ENCODE measurements around the gene BPIFB1. TPM values are rescaled to one million over a fixed set of nuclear protein-coding genes. Genes with fewer than 3 reads are reported as not detected.

The BPIFB1 gene
- total RNA-seq, 1 donor from 2014 or later = not detected

DNA sequence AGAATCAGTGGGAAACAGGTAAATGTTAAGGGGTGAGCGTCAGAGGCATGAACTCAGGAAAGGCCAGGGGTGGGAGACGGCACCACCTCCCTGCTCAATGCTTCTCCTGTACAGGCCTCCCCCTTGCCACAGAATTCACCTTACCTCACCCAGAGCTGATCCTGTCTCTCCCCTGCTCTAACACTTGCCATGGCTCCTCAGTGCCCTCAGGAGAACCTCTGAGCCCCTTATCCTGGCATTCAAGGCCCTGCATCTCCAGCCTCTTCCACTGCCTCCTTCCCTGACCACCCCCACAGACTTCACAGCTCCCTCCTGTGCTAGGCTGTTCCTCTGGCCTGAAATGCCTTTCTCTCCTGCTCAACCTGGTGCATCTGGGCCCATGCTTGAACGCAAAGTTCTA is 33.9 kb downstream of the BPIFB1 start:
- TF ChIP-seq, protein P1, sequence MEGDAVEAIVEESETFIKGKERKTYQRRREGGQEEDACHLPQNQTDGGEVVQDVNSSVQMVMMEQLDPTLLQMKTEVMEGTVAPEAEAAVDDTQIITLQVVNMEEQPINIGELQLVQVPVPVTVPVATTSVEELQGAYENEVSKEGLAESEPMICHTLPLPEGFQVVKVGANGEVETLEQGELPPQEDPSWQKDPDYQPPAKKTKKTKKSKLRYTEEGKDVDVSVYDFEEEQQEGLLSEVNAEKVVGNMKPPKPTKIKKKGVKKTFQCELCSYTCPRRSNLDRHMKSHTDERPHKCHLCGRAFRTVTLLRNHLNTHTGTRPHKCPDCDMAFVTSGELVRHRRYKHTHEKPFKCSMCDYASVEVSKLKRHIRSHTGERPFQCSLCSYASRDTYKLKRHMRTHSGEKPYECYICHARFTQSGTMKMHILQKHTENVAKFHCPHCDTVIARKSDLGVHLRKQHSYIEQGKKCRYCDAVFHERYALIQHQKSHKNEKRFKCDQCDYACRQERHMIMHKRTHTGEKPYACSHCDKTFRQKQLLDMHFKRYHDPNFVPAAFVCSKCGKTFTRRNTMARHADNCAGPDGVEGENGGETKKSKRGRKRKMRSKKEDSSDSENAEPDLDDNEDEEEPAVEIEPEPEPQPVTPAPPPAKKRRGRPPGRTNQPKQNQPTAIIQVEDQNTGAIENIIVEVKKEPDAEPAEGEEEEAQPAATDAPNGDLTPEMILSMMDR (IDR thresholded peaks at IDR 0.05; ENCODE audit: partially characterized antibody, unreplicated experiment) = no peak
- H3K4me3 Mint-ChIP-seq (ENCODE audit: unreplicated experiment) = no peak overlapping the region
- no peak for DNase-seq
- peaks cover 4% of the 10 kb centered on the region for H3K9me3 Mint-ChIP-seq (ENCODE audit: unreplicated experiment)
- peak overlapping the region; percentile 73 for H3K27ac Mint-ChIP-seq (ENCODE audit: unreplicated experiment)
- H3K4me1 Mint-ChIP-seq (ENCODE audit: low read depth, unreplicated experiment) = peaks cover 4% of the 10 kb centered on the region
- H3K27me3 Mint-ChIP-seq (ENCODE audit: unreplicated experiment) = peaks cover 2% of the 10 kb centered on the region
- H3K36me3 Mint-ChIP-seq (ENCODE audit: unreplicated experiment) = no peaks in the 10 kb centered on the region

DNA sequence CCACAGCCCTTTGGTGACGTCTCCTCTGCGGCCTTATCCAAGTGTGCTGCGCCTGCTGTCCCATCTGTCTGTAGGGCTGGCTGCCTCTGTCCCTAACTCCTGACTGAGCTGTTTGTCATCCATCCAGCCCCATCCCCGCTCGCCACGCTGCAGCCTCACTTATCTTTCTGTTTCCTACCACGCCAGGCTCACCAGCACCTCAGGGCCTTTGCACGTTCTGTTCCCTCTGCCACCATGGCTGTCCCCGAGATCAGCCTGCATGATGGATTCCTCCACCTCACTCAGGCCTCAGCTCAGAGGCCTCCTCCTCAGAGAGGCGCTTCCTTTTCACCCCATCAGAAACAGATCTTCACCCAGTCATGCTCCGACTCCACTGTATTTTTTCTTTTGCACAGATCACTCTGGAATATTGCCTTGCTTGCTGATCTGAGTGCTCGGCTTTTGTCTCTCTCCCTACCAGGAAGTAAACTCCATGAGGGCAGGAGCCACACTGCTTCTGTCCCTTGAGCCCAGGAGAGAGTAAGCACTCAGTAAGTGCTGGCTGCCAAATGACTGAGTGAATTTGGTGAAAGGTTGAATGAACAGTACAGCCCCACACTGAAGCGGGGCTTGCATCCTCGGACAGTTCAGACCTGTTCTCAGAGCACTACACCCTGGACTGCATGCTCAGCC is 34.5 kb downstream of the BPIFB1 start:
- TF ChIP-seq, protein P1 (IDR thresholded peaks at IDR 0.05; ENCODE audit: partially characterized antibody, unreplicated experiment) = no peak
- Mint-ChIP-seq H3K4me1 (ENCODE audit: low read depth, unreplicated experiment) (peaks cover 3% of the 10 kb centered on the region), H3K36me3 (ENCODE audit: unreplicated experiment) (no peaks in the 10 kb centered on the region), H3K4me3 (ENCODE audit: unreplicated experiment) (no peak overlapping the region), H3K9me3 (ENCODE audit: unreplicated experiment) (peaks cover 4% of the 10 kb centered on the region), H3K27me3 (ENCODE audit: unreplicated experiment) (peaks cover 2% of the 10 kb centered on the region), H3K27ac (ENCODE audit: unreplicated experiment) (peak overlapping the region; percentile 39)
- DNase-seq = no peak

DNA sequence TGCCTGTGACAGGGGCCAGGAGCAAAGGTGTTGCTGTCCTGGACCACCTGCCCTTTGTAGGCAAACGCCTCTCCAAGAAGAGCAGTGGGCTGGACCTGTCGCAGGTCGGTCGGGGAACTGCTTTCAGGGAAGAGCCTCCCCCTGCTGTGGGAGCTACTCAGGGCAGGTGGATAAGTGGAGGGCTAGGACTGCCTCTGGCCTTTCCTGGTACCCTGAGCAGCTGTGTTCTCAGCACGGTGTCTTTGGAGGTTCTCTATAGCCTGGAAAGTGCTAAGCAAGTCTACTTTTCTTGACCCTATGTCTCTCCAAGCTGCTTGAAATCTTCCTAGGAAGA is 35.0 kb downstream of the BPIFB1 start:
- Mint-ChIP-seq H3K4me3 (ENCODE audit: unreplicated experiment) (no peak overlapping the region), H3K27ac (ENCODE audit: unreplicated experiment) (no peak overlapping the region), H3K4me1 (ENCODE audit: low read depth, unreplicated experiment) (peaks cover 3% of the 10 kb centered on the region), H3K9me3 (ENCODE audit: unreplicated experiment) (peaks cover 5% of the 10 kb centered on the region), H3K27me3 (ENCODE audit: unreplicated experiment) (peaks cover 4% of the 10 kb centered on the region), H3K36me3 (ENCODE audit: unreplicated experiment) (no peaks in the 10 kb centered on the region)
- no peak for DNase-seq
- TF ChIP-seq, protein P1 (IDR thresholded peaks at IDR 0.05; ENCODE audit: partially characterized antibody, unreplicated experiment) = no peak

DNA sequence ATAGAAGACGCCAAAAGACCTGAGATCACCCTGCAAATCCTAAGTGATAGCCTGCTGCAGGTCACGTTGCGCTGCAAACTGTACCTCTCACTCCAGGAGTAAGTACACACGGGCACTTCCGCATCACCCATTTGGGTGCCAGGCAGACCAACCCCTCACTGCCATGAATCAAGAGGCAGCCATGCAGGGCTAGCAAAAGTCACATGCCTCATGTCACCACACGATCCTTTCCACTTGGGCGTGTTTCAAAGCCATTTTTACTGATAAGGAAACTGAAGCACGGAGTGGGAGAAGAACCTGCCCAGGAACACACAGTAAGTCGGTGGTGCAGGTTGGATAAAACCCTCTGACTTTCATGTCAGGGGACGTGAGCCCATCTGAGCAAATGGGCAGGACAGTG is 37.0 kb downstream of the BPIFB1 start:
- peaks cover 4% of the 10 kb centered on the region for H3K27me3 Mint-ChIP-seq (ENCODE audit: unreplicated experiment)
- TF ChIP-seq, protein P1 (IDR thresholded peaks at IDR 0.05; ENCODE audit: partially characterized antibody, unreplicated experiment) = no peak
- H3K4me1 Mint-ChIP-seq (ENCODE audit: low read depth, unreplicated experiment) = peaks cover 3% of the 10 kb centered on the region
- H3K9me3 Mint-ChIP-seq (ENCODE audit: unreplicated experiment) = peaks cover 5% of the 10 kb centered on the region
- no peak overlapping the region for H3K4me3 Mint-ChIP-seq (ENCODE audit: unreplicated experiment)
- no peaks in the 10 kb centered on the region for H3K36me3 Mint-ChIP-seq (ENCODE audit: unreplicated experiment)
- DNase-seq = no peak
- no peak overlapping the region for H3K27ac Mint-ChIP-seq (ENCODE audit: unreplicated experiment)

DNA sequence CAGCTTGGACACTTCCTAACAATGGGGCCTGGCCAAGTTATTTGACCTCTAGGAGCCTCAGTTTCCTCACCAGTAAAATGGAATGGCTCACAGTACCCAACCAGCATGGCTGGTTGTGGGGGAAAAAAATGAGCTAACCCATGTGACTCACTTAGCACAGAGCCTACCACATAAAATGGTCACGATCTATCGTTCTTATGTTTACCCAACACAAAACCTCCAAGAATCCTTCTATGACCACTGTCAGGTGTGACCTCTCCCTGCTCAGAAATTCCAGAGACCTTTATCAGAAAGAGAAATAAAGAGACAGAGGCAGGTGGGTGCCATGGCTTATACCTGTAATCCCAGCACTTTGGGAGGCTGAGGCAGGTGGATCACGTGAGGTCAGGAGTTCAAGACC is 39.4 kb downstream of the BPIFB1 start:
- H3K27me3 Mint-ChIP-seq (ENCODE audit: unreplicated experiment) = peaks cover 6% of the 10 kb centered on the region
- DNase-seq = no peak
- peaks cover 3% of the 10 kb centered on the region for H3K4me1 Mint-ChIP-seq (ENCODE audit: low read depth, unreplicated experiment)
- TF ChIP-seq, protein P1 (IDR thresholded peaks at IDR 0.05; ENCODE audit: partially characterized antibody, unreplicated experiment) = no peak
- H3K4me3 Mint-ChIP-seq (ENCODE audit: unreplicated experiment) = no peak overlapping the region
- peaks cover 3% of the 10 kb centered on the region for H3K9me3 Mint-ChIP-seq (ENCODE audit: unreplicated experiment)
- H3K36me3 Mint-ChIP-seq (ENCODE audit: unreplicated experiment) = no peaks in the 10 kb centered on the region
- no peak overlapping the region for H3K27ac Mint-ChIP-seq (ENCODE audit: unreplicated experiment)

All from glutamatergic neuron (in vitro differentiated cells).